ENCODE data around the gene AHDC1. TPM values are rescaled to one million over a fixed set of nuclear protein-coding genes. Genes with fewer than 3 reads are reported as not detected.

Gene AHDC1
- total and polyA plus RNA-seq, 2 of the 13 experiments (the other 11 are each of a cell fraction or from before 2014, with no cell fraction given) = 1.0 to 2.7 TPM

DNA sequence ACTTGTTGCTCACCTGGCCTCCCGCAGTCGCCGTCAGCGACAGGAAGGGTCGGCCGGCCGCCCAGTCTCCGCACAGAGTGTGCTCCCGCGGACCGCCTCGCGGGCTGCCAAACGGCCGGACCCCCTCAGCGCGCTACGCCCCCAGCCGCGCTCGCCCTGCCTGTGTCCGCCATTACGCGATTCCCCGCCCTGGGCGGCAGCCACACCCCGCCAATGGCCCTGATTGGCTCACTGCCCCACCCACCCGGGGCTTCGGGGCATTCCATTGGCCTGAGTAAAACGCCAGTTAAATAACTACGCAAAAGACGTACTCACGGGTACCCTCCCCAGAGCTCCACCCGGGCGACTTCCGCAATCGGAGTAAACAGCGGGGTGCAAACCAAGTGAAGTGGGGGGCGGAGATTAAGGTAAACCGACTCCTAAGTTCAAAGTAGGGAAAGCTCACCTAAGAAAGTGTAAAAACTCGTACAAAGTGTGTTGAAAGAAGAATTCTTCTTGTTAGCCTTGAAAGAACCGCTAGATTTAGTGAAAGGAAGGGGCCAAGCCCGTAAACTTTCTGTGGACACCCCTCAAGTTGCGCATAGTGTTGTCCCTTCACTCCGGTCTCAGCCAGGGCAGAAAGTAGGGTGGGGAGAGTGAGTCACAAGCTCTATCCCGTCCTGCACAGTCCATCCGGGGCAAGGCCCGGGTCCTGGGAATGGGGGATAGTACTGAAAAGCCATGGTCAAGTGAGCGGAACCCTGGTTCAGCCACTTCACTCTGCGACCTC is 113.8 kb downstream of the AHDC1 start, which contains the start of gene WASF2 (continued):
- TF ChIP-seq HMGXB4 (CRISPR knock-in tag; IDR thresholded peaks at IDR 0.05; ENCODE audit: borderline replicate concordance in 1 of 2, low read depth in 1 of 2) (peak; percentile 80 to 85), NR1H2 (CRISPR knock-in tag; IDR thresholded peaks at IDR 0.05; ENCODE audit: borderline replicate concordance, low read depth) (no peak), POGZ (CRISPR knock-in tag; IDR thresholded peaks at IDR 0.05) (peak; percentile 64; the same call in 1 of the 2 replicates), ZNF343 (CRISPR knock-in tag; IDR thresholded peaks at IDR 0.05) (peak; percentile 69; the same call in 1 of the 2 replicates), PHF20 (CRISPR knock-in tag; IDR thresholded peaks at IDR 0.05) (peak; percentile 69; the same call in 1 of the 2 replicates), ZNF709 (CRISPR knock-in tag; IDR thresholded peaks at IDR 0.05) (peak; percentile 90), GATAD2A (CRISPR knock-in tag; IDR thresholded peaks at IDR 0.05) (peak; percentile 44; the same call in 1 of the 2 replicates), ZNF138 (CRISPR knock-in tag; IDR thresholded peaks at IDR 0.05; ENCODE audit: low read depth) (no peak; the same call in 1 of the 2 replicates), ZNF619 (CRISPR knock-in tag; IDR thresholded peaks at IDR 0.05) (peak; percentile 29; the same call in 1 of the 2 replicates), STAT5B (CRISPR knock-in tag; IDR thresholded peaks at IDR 0.05) (no peak), TBX3 (IDR thresholded peaks at IDR 0.05; ENCODE audit: borderline replicate concordance) (no peak), ARNT2 (CRISPR knock-in tag; IDR thresholded peaks at IDR 0.05; ENCODE audit: low read depth) (peak; percentile 55; the same call in 1 of the 2 replicates), SP1 (IDR thresholded peaks at IDR 0.05) (no peak), SP1 (CRISPR knock-in tag; IDR thresholded peaks at IDR 0.05) (peak; percentile 93), ZSCAN20 (CRISPR knock-in tag; IDR thresholded peaks at IDR 0.05; ENCODE audit: borderline replicate concordance) (no peak), NFE2L1 (CRISPR knock-in tag; IDR thresholded peaks at IDR 0.05; ENCODE audit: borderline replicate concordance) (no peak), NR0B2 (CRISPR knock-in tag; IDR thresholded peaks at IDR 0.05) (no peak; the same call in 1 of the 2 replicates), RAD21 (CRISPR knock-in tag; IDR thresholded peaks at IDR 0.05) (no peak), ZC3H4 (CRISPR knock-in tag; IDR thresholded peaks at IDR 0.05; ENCODE audit: borderline replicate concordance) (no peak), ZFP82 (CRISPR knock-in tag; IDR thresholded peaks at IDR 0.05; ENCODE audit: borderline replicate concordance) (no peak), ZNF232 (CRISPR knock-in tag; IDR thresholded peaks at IDR 0.05; ENCODE audit: borderline replicate concordance) (no peak), ZFAT (CRISPR knock-in tag; conservative IDR thresholded peaks at IDR 0.05) (no peak), ZNF160 (CRISPR knock-in tag; IDR thresholded peaks at IDR 0.05) (no peak)
- TF ChIP-seq, protein P1, sequence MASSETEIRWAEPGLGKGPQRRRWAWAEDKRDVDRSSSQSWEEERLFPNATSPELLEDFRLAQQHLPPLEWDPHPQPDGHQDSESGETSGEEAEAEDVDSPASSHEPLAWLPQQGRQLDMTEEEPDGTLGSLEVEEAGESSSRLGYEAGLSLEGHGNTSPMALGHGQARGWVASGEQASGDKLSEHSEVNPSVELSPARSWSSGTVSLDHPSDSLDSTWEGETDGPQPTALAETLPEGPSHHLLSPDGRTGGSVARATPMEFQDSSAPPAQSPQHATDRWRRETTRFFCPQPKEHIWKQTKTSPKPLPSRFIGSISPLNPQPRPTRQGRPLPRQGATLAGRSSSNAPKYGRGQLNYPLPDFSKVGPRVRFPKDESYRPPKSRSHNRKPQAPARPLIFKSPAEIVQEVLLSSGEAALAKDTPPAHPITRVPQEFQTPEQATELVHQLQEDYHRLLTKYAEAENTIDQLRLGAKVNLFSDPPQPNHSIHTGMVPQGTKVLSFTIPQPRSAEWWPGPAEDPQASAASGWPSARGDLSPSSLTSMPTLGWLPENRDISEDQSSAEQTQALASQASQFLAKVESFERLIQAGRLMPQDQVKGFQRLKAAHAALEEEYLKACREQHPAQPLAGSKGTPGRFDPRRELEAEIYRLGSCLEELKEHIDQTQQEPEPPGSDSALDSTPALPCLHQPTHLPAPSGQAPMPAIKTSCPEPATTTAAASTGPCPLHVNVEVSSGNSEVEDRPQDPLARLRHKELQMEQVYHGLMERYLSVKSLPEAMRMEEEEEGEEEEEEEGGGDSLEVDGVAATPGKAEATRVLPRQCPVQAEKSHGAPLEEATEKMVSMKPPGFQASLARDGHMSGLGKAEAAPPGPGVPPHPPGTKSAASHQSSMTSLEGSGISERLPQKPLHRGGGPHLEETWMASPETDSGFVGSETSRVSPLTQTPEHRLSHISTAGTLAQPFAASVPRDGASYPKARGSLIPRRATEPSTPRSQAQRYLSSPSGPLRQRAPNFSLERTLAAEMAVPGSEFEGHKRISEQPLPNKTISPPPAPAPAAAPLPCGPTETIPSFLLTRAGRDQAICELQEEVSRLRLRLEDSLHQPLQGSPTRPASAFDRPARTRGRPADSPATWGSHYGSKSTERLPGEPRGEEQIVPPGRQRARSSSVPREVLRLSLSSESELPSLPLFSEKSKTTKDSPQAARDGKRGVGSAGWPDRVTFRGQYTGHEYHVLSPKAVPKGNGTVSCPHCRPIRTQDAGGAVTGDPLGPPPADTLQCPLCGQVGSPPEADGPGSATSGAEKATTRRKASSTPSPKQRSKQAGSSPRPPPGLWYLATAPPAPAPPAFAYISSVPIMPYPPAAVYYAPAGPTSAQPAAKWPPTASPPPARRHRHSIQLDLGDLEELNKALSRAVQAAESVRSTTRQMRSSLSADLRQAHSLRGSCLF (CRISPR knock-in tag; IDR thresholded peaks at IDR 0.05; ENCODE audit: borderline replicate concordance) = no peak

All from HepG2 (cell line).